ENCODE results near the gene THG1L. TPM values are rescaled to one million over a fixed set of nuclear protein-coding genes. Genes with fewer than 3 reads are reported as not detected.

THG1L gene
- total RNA-seq, 1 experiment from 2014 or later = 12.9 TPM

GRCh38 chr5:157745041-157745456 lies 13.8 kb downstream of the THG1L start:
- no CpG with 5 or more reads among the region's 4 CpGs for WGBS (ENCODE audit: extremely low coverage, insufficient read length, low lambda C conversion rate)
- no peak overlapping the region for H2BK5ac ChIP-seq (ENCODE audit: insufficient read length, low read length)
- no peak overlapping the region for H3K18ac ChIP-seq (ENCODE audit: insufficient read length, low read depth, low read length)
- peak overlapping the region in 1 of 2 experiments; percentile 88; a peak in 1 of 5 replicates for H3K4me3 Mint-ChIP-seq
- no peak overlapping the region for H2BK20ac ChIP-seq (ENCODE audit: low read depth, low read length, poor library complexity, severe bottlenecking)
- no peak overlapping the region for H4K5ac ChIP-seq (ENCODE audit: insufficient read length, low read depth, low read length)
- H3K4ac ChIP-seq (ENCODE audit: low read depth, low read length) = no peak overlapping the region
- no peak overlapping the region for H3K56ac ChIP-seq (ENCODE audit: insufficient read length, low read depth, low read length)
- H3K27ac Mint-ChIP-seq = no peak overlapping the region
- no peak overlapping the region for H3K9ac ChIP-seq (ENCODE audit: extremely low read depth, insufficient read length, low read length)
- peaks cover 8 to 15% of the 10 kb centered on the region in 2 experiments for H3K4me1 Mint-ChIP-seq
- peaks cover 7% of the 10 kb centered on the region for H3K27me3 ChIP-seq (ENCODE audit: insufficient read depth, low read length)
- no peak overlapping the region for H2BK12ac ChIP-seq (ENCODE audit: insufficient read length, low read depth, low read length)
- H3K14ac ChIP-seq (ENCODE audit: insufficient read depth, low read length) = no peak overlapping the region
- no peak overlapping the region for H2AK5ac ChIP-seq (ENCODE audit: insufficient read length, low read length)
- H4K20me1 ChIP-seq (ENCODE audit: control insufficient read depth, insufficient read depth, insufficient read length) = no peaks in the 10 kb centered on the region
- H3K27me3 Mint-ChIP-seq (ENCODE audit: low read depth) = peaks cover 18% of the 10 kb centered on the region
- no peak overlapping the region for H2BK15ac ChIP-seq (ENCODE audit: low read depth, low read length)
- peak overlapping the region; percentile 80 for H3K4me2 ChIP-seq (ENCODE audit: insufficient read depth, insufficient read length, low read length)
- no peak overlapping the region for H2AFZ ChIP-seq (ENCODE audit: low read length)
- no peak overlapping the region for H3T11ph ChIP-seq (ENCODE audit: low read length)
- H3K23ac ChIP-seq (ENCODE audit: insufficient read length, low read depth, low read length) = no peak overlapping the region
- no peak overlapping the region for H3K27ac ChIP-seq (ENCODE audit: insufficient read length, low read depth, low read length)
- DNase-seq = no peak
- no peaks in the 10 kb centered on the region for H3K4me1 ChIP-seq (ENCODE audit: insufficient read depth, low read length)
- H3K79me1 ChIP-seq (ENCODE audit: insufficient read depth, low read depth, low read length, poor library complexity, severe bottlenecking) = no peaks in the 10 kb centered on the region
- no peaks in the 10 kb centered on the region for H3K79me2 ChIP-seq (ENCODE audit: insufficient read depth, low read length)
- no peak for TF ChIP-seq CTCF (conservative IDR thresholded peaks at IDR 0.05)
- H4K8ac ChIP-seq (replicated peaks; ENCODE audit: insufficient read length, low read depth, low read length) = no peak overlapping the region
- no peak overlapping the region for H2BK120ac ChIP-seq (ENCODE audit: low read depth, low read length, poor library complexity, severe bottlenecking)
- no peaks in the 10 kb centered on the region for H3K9me3 Mint-ChIP-seq
- H4K91ac ChIP-seq (ENCODE audit: insufficient read length, low read depth, low read length) = no peak overlapping the region
- peaks cover 9% of the 10 kb centered on the region for H3K23me2 ChIP-seq (ENCODE audit: insufficient read length, low read depth, low read length, poor library complexity, severe bottlenecking)
- no peaks in the 10 kb centered on the region for H3K9me3 ChIP-seq (ENCODE audit: control insufficient read depth, low read depth, low read length)
- H3K36me3 Mint-ChIP-seq (ENCODE audit: insufficient read depth in 1 of 3, low read depth in 3 of 3) = no peaks in the 10 kb centered on the region; a peak in 3 of 7 replicates
